Loucy (cell line): ENCODE results near the gene ALX3.

ENCODE experiments used
- H2AFZ ChIP-seq: fragments of 200-600 bp; sonication (generic); 2 replicates; pipeline ENCODE4 v1.6.0; 2016; ENCODE audit warnings: antibody characterized with exemption, mild to moderate bottlenecking, low read length, moderate library complexity
- H3F3A ChIP-seq: fragments of 200-600 bp; 2 replicates; pipeline ENCODE4 v1.6.0; 2016; ENCODE audit warnings: antibody characterized with exemption, low read depth, mild to moderate bottlenecking
- H3K27me3 ChIP-seq: fragments of 200-600 bp; sonication (generic); 2 replicates; pipeline ENCODE4 v1.6.1; 2014; ENCODE audit warnings: low read length, mild to moderate bottlenecking; ENCODE audit not compliant: insufficient read depth, poor library complexity, severe bottlenecking
- H3K36me3 ChIP-seq: fragments of 200-600 bp; sonication (generic); 2 replicates; pipeline ENCODE4 v1.6.1; 2016; ENCODE audit warnings: low read length; ENCODE audit not compliant: insufficient read depth
- H3K4me1 ChIP-seq: fragments of 200-600 bp; sonication (generic); 2 replicates; pipeline ENCODE4 v1.5.1; 2014; ENCODE audit warnings: low read length, mild to moderate bottlenecking; ENCODE audit not compliant: insufficient read depth, poor library complexity, severe bottlenecking
- H3K4me2 ChIP-seq: fragments of 200-600 bp; sonication (generic); 2 replicates; pipeline ENCODE4 v1.6.0; 2014; ENCODE audit warnings: antibody characterized with exemption, low read length, low read depth, mild to moderate bottlenecking; ENCODE audit not compliant: poor library complexity, severe bottlenecking
- H3K4me3 ChIP-seq: fragments of 200-600 bp; sonication (generic); 2 replicates; pipeline ENCODE4 v1.5.1; 2014; ENCODE audit warnings: low read length, mild to moderate bottlenecking, mixed read lengths; ENCODE audit not compliant: poor library complexity, severe bottlenecking
- H3K79me2 ChIP-seq: fragments of 200-600 bp; sonication (generic); 2 replicates; pipeline ENCODE4 v1.6.1; 2014; ENCODE audit warnings: low read length; ENCODE audit not compliant: insufficient read depth
- H3K9ac ChIP-seq: fragments of 200-600 bp; sonication (generic); 2 replicates; pipeline ENCODE4 v1.6.0; 2014; ENCODE audit warnings: mild to moderate bottlenecking, low read depth, low read length, moderate library complexity; ENCODE audit not compliant: poor library complexity, severe bottlenecking
- H3K9me2 ChIP-seq: fragments of 200-600 bp; sonication (generic); replicated peaks from 2 replicates; pipeline ENCODE4 v1.6.1; 2016; ENCODE audit warnings: low read depth, low read length, mixed read lengths
- H3K9me3 ChIP-seq: fragments of 200-600 bp; sonication (generic); 2 replicates; pipeline ENCODE4 v1.6.1; 2014; ENCODE audit warnings: mild to moderate bottlenecking, antibody characterized with exemption, low read length, low read depth; ENCODE audit not compliant: insufficient read depth
- H4K20me1 ChIP-seq: fragments of 200-600 bp; sonication (generic); 2 replicates; pipeline ENCODE4 v1.6.0; 2014; ENCODE audit warnings: antibody characterized with exemption, low read length, mild to moderate bottlenecking; ENCODE audit not compliant: insufficient read depth, poor library complexity, severe bottlenecking
- EZH2phosphoT487 ChIP-seq: fragments of 200-600 bp; IDR thresholded peaks from 2 replicates; pipeline ENCODE4 v1.6.1; 2018; ENCODE audit warnings: antibody characterized with exemption, mild to moderate bottlenecking, moderate library complexity, borderline replicate concordance
- TF ChIP-seq, protein P1 (sequence below): fragments of 200-600 bp; sonication (generic); conservative IDR thresholded peaks from 2 replicates; pipeline ENCODE4 v1.5.1; 2014; ENCODE audit warnings: mild to moderate bottlenecking, antibody characterized with exemption, low read length

The ALX3 gene

DNA sequence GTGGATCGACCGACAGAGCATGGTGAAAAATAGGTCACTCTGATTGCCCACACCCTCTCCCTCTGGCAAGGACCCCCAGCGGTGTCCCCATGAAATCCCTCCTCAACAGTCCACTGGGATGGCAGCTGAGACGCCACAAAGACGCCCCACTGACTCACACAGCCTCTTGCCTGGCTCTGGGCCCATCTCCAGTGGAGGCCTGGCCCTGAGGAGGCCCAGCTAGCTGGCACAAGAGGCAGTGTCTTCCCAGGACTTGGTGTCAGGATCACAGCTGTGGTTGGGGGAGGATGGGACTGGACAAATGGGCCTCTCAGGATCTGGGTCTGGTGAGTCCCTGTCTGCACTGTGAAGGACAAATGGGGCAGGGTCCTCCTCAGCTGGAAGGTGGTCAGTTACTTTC lies 4.6 kb downstream of the ALX3 start:
- no peak for TF ChIP-seq EZH2phosphoT487
- TF ChIP-seq, protein P1, sequence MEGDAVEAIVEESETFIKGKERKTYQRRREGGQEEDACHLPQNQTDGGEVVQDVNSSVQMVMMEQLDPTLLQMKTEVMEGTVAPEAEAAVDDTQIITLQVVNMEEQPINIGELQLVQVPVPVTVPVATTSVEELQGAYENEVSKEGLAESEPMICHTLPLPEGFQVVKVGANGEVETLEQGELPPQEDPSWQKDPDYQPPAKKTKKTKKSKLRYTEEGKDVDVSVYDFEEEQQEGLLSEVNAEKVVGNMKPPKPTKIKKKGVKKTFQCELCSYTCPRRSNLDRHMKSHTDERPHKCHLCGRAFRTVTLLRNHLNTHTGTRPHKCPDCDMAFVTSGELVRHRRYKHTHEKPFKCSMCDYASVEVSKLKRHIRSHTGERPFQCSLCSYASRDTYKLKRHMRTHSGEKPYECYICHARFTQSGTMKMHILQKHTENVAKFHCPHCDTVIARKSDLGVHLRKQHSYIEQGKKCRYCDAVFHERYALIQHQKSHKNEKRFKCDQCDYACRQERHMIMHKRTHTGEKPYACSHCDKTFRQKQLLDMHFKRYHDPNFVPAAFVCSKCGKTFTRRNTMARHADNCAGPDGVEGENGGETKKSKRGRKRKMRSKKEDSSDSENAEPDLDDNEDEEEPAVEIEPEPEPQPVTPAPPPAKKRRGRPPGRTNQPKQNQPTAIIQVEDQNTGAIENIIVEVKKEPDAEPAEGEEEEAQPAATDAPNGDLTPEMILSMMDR = no peak
- Histone ChIP-seq H2AFZ (no peak overlapping the region), H3K4me1 (no peaks in the 10 kb centered on the region), H3K27me3 (no peaks in the 10 kb centered on the region), H3K4me2 (no peak overlapping the region), H3F3A (no peaks in the 10 kb centered on the region), H4K20me1 (no peaks in the 10 kb centered on the region), H3K9me3 (no peaks in the 10 kb centered on the region), H3K9me2 (no peaks in the 10 kb centered on the region), H3K9ac (no peak overlapping the region), H3K79me2 (no peaks in the 10 kb centered on the region), H3K4me3 (no peak overlapping the region), H3K36me3 (no peaks in the 10 kb centered on the region)

DNA sequence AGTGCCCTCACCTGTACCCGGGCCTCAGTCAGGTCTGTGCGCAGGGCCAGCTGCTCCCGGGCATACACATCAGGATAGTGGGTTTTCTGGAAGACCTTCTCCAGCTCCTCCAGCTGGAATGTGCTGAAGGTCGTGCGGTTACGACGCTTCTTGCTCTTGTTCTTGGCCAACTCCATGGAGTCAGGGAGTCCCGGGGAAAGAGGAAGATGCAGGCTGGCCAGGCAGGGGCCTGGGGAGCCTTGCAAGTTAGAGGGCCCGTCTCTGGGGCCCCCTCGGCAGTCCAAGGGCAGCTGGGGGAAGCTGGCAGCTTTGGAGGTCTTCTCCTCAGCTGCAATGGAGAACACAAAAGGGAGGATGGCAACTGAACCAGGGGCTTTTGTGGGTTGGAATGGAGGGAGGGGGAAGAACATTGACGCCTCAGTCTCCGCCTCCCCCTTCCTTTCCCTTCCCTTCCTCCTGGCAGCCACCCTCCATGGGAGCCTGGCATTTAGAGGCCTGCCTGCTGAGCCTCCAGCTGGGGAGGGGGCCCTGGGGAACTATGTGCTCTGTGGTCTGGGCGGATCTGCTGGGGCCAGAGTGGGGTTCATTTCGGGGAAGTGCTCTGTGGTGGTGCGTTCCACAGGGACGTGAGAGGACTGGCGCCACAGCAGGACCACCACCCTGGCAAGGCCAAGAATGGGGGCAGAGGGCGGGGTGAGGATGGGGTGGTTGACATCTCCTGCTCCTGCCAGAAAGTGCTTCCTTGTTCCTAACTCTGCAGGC lies 5.7 kb downstream of the ALX3 start:
- H3K9ac ChIP-seq = no peak overlapping the region
- H4K20me1 ChIP-seq = no peaks in the 10 kb centered on the region
- TF ChIP-seq EZH2phosphoT487 = no peak
- TF ChIP-seq, protein P1 = no peak
- no peaks in the 10 kb centered on the region for H3K9me3 ChIP-seq
- H3K9me2 ChIP-seq = no peaks in the 10 kb centered on the region
- no peak overlapping the region for H2AFZ ChIP-seq
- H3K4me2 ChIP-seq = no peak overlapping the region
- no peaks in the 10 kb centered on the region for H3F3A ChIP-seq
- H3K79me2 ChIP-seq = no peaks in the 10 kb centered on the region
- H3K27me3 ChIP-seq = no peaks in the 10 kb centered on the region
- no peaks in the 10 kb centered on the region for H3K36me3 ChIP-seq
- H3K4me3 ChIP-seq = no peak overlapping the region
- no peaks in the 10 kb centered on the region for H3K4me1 ChIP-seq

DNA sequence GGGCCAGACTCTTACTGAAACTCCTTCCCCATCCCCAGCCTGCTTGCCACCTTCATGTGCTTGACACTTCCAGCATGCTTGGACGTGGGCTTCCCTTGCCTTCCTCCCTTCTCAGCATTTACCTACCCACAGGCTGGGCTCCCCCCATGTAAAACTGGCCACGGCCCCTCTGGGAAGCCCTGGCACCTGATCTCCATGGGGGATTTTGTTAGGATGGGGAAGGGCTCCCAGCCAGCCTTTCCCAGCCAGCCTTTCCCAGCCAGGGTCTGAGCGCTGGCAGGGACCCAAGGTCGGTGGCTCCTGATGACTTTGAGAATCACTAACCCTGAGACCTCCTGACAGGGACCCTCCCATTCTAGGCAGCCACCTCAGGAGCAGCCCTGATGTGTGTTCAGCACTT lies 6.7 kb downstream of the ALX3 start:
- Histone ChIP-seq H4K20me1 (no peaks in the 10 kb centered on the region), H3K4me2 (no peak overlapping the region), H3K9me3 (no peaks in the 10 kb centered on the region), H3K4me3 (no peak overlapping the region), H3K27me3 (no peaks in the 10 kb centered on the region), H3F3A (no peaks in the 10 kb centered on the region), H3K9ac (no peak overlapping the region), H3K4me1 (no peaks in the 10 kb centered on the region), H3K9me2 (no peaks in the 10 kb centered on the region), H2AFZ (no peak overlapping the region), H3K36me3 (no peaks in the 10 kb centered on the region; the same call in 1 of the 2 replicates), H3K79me2 (no peaks in the 10 kb centered on the region)
- TF ChIP-seq, protein P1 = no peak
- TF ChIP-seq EZH2phosphoT487 = no peak
